Measurements from ENCODE around the gene NTHL1. TPM values are rescaled to one million over a fixed set of nuclear protein-coding genes. Genes with fewer than 3 reads are reported as not detected.

The NTHL1 gene
- total and polyA plus RNA-seq, 2 of the 13 experiments (the other 11 are each of a cell fraction or from before 2014, with no cell fraction given) = 47.5 to 64.9 TPM

GRCh38 chr16:2047330-2048115 is at the start of gene NTHL1, which contains the start of gene TSC2 (continued):
- TF ChIP-seq ZNF441 (CRISPR knock-in tag; IDR thresholded peaks at IDR 0.05; ENCODE audit: borderline replicate concordance) (peak; percentile 35; the same call in 1 of the 2 replicates), ZFP37 (CRISPR knock-in tag; IDR thresholded peaks at IDR 0.05; ENCODE audit: borderline replicate concordance) (no peak), ZNF569 (CRISPR knock-in tag; IDR thresholded peaks at IDR 0.05; ENCODE audit: borderline replicate concordance) (0 out of 2 replicates have a peak, but pooled peaks have one; percentile 39), ZNF121 (CRISPR knock-in tag; IDR thresholded peaks at IDR 0.05) (no peak), EZH2 (conservative IDR thresholded peaks at IDR 0.05; ENCODE audit: low read depth, low read length) (no peak), ZBTB25 (CRISPR knock-in tag; IDR thresholded peaks at IDR 0.05) (peak; percentile 70), ZNF143 (CRISPR knock-in tag; IDR thresholded peaks at IDR 0.05) (peak; percentile 97), TRIM22 (IDR thresholded peaks at IDR 0.05) (no peak), ZNF724P (CRISPR knock-in tag; IDR thresholded peaks at IDR 0.05; ENCODE audit: borderline replicate concordance) (no peak; the same call in 1 of the 2 replicates), ARHGAP35 (CRISPR knock-in tag; IDR thresholded peaks at IDR 0.05; ENCODE audit: borderline replicate concordance) (no peak), ZNF598 (CRISPR knock-in tag; IDR thresholded peaks at IDR 0.05; ENCODE audit: borderline replicate concordance) (0 out of 2 replicates have a peak, but pooled peaks have one; percentile 13), GATA4 (IDR thresholded peaks at IDR 0.05; ENCODE audit: borderline replicate concordance, low read depth) (no peak), KLF9 (CRISPR knock-in tag; IDR thresholded peaks at IDR 0.05; ENCODE audit: low read depth) (no peak), ZNF282 (IDR thresholded peaks at IDR 0.05; ENCODE audit: partially characterized antibody) (no peak), CENPBD1 (CRISPR knock-in tag; IDR thresholded peaks at IDR 0.05; ENCODE audit: borderline replicate concordance, low read depth) (0 out of 2 replicates have a peak, but pooled peaks have one; percentile 42), SETDB1 (CRISPR knock-in tag; IDR thresholded peaks at IDR 0.05; ENCODE audit: borderline replicate concordance) (no peak), SMC3 (IDR thresholded peaks at IDR 0.05; ENCODE audit: low read length) (no peak), THYN1 (CRISPR knock-in tag; IDR thresholded peaks at IDR 0.05; ENCODE audit: borderline replicate concordance, low read depth) (no peak)
